ENCODE data around the gene CC2D1A.

Gene CC2D1A

DNA sequence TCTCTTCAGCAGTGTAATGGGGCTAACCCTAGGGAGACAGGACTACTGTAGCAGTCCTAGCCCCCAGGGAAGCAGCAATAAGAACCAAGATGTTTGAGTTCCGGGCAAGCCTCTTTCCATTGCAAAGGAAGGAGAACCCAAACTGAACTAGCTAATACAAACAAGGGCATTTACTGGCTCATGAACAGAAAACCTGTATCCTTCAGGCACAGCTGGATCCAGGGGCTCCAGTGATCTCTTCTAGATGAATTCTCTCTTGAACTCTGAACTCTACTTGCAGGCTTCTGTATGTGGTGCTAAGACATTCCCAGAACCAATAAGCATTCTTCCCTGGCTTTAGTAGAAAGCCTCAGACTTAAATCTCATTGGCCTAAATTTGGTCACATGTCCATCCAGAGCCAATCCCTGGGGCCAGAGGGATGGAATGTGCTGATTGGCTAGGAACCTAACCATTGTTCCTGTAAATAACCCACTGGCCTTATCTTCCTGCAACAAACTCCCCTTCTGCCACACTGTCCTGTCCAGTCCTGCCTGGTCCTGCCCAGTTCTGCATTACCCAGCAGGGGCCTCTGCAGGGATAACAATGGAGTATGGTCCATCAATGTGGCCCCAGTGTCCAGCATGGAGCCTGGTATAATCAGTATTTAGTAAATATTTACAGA is 36.2 kb downstream of the CC2D1A start:
- no peak for DNase-seq

DNA sequence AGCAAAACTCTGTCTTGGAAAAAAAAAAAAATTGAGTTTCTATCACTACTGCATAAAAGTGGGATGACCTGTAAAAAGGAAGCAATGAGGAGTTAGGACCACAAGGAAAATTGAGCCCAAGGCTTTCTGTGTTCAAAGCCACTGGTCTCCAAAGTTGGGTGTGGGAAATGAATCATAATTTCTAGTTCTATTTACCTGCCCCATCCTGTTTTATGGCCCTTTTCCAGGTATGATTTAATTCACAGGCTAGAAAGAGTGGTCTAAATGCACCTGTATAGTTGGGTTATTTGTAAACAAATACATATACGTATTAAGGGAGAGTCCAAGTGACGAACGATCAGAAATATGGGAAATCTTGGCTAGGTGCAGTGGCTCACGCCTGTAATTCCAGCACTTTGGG is 40.4 kb downstream of the CC2D1A start:
- no peak for DNase-seq

DNA sequence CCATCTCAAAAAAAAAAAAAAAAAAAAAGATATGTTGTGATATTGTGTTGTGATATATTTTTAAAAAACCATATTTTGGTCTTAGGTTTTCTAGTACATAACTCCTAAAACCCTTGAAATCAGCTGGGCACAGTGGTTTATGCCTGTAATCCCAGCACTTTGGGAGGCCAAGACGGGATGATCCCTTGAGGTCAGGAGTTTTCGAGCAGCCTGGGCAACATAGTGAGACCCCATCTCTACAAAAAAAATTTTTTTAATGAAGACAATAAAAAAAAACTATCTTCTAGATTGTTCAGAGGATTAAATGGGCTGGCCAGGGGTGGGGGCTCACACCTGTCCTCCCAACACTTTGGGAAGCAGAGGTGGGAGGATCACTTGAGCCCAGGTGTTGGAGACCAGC is 45.0 kb downstream of the CC2D1A start:
- DNase-seq, result no peak

GRCh38 chr19:13951799-13952153 is 45.8 kb downstream of the CC2D1A start:
- DNase-seq, result no peak

DNA sequence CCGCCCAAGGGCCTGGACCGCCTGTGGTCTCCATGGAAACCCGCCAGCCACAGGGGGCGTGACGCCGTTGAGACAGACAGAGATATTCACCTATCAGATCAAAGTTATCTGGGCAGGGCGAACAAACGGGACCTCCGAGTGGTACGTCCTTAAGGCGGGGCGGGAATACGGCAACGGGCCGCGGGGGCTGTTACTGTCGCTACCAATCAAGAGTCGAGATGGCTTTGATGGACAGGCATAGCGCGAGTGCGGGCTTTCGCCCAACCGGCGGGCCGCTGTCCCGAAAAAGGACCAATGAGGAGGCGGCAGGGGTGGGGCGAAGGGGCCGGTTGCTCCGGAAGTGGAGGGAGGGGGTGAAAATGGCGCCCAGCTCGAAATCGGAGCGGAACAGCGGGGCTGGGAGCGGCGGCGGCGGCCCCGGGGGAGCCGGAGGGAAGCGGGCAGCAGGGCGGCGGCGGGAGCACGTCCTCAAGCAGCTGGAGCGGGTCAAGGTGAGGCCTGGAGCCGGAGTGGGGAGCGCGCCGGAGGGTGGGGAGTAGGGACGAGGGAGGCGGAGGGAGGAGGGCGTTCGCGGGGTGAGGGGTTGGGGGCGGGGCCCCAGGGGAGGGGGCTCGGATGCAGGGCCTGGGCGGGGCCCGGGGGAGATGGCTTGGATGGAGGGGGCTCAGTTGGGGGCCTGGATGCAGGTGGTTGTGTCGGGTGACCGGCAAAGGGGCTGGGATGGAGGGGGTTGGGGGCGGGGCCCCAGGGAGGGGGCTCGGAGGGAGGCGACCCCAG is 46.3 kb downstream of the CC2D1A start, which contains the start of gene DCAF15:
DCAF15 (plus strand) TSS at position 356 of the 777 bp plus-strand sequence; CDS start at position 360, 4 bp downstream.
- peak; percentile 100 for DNase-seq

GRCh38 chr19:13952931-13953531 is 47.0 kb downstream of the CC2D1A start:
- DNase-seq, result peak; percentile 58

DNA sequence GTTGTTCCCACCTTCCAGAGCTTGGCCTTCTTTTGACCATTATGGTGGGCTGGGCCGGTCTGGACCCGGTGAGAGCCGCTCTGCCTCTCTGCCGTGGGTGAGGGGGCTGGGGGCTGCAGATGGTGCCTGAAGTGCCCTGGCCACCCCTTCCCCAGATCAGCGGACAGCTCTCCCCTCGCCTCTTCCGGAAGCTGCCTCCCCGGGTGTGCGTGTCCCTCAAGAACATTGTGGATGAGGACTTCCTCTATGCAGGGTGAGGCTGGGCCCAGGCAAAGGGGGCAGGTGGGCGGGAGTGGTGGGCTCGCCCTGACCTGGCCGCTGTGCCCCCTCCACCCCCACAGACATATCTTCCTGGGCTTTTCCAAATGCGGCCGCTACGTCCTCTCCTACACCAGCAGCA is 48.2 kb downstream of the CC2D1A start:
- no peak for DNase-seq

DNA sequence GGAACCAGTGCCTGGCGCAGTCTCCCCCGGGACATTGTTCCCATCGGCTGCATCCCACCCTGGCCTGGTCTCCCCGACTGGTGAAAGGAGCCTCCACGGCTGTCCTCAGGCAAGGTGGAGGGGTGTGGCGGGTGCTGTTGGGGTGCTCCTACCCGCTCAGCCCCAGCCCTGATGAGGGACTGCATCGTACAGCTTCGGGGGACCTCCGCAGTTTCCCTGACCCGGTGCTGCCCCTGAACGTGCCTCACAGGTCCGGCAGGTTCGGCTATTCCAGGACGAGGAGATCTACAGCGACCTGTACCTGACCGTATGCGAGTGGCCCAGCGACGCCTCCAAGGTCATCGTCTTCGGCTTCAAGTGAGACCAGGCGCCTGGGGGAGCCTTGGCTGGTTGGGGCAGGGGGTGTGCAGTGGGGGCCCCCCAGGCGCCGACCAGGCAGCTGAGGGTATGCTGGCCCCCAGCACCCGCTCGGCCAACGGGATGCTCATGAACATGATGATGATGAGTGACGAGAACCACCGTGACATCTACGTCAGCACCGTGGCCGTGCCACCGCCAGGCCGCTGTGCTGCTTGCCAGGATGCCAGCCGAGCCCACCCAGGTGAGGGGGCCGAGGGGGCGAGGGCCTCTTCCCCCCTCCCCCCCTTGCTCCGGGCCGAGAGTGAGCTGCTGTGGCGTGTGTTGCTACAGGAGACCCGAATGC is 49.8 kb downstream of the CC2D1A start:
- DNase-seq, result no peak

DNA sequence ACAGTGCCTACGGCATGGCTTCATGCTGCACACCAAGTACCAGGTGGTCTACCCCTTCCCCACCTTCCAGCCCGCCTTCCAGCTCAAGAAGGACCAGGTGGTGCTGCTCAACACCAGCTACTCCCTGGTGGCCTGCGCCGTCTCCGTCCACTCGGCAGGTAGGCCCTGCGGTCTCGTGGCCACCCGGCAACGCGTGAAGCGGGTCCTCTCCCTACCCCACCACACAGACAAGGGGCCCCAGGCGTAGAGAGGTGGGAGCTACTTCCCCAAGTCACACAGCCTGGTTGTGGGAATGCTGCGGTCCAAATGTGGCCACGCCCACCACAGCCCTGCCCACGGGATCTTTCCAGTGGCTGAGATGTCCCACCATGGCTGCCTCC is 50.4 kb downstream of the CC2D1A start:
- DNase-seq, result no peak

GRCh38 chr19:13957051-13957450 is 51.0 kb downstream of the CC2D1A start:
- no peak for DNase-seq

GRCh38 chr19:13958043-13958442 is 52.0 kb downstream of the CC2D1A start:
- DNase-seq, result no peak

DNA sequence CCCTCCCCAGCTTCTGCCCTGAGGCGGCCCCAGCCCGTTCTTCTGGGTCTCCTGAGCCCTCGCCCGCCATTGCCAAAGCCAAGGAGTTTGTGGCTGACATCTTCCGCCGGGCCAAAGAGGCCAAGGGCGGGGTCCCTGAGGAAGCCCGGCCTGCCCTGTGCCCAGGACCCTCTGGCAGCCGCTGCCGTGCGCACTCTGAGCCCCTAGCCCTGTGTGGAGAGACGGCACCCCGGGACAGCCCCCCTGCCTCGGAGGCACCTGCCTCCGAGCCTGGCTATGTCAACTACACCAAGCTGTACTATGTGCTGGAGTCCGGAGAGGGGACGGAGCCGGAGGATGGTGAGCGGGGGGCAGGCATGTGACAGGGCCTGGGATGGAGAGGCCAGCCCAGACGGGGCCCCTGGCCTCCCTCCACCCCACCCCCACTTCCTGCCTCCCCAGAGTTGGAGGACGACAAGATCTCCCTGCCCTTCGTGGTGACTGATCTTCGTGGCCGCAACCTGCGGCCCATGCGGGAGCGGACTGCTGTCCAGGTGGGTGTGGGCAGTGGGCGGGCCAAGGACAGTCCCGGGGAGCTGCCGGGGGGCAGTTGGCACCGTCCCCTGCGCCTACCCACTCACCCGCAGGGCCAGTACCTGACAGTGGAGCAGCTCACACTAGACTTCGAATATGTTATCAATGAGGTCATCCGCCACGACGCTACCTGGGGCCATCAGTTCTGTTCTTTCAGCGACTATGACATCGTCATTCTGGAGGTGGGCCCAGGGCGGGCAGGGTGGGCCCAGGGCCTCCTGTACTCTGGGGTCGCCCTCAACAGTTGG is 53.4 kb downstream of the CC2D1A start:
- no peak for DNase-seq

DNA sequence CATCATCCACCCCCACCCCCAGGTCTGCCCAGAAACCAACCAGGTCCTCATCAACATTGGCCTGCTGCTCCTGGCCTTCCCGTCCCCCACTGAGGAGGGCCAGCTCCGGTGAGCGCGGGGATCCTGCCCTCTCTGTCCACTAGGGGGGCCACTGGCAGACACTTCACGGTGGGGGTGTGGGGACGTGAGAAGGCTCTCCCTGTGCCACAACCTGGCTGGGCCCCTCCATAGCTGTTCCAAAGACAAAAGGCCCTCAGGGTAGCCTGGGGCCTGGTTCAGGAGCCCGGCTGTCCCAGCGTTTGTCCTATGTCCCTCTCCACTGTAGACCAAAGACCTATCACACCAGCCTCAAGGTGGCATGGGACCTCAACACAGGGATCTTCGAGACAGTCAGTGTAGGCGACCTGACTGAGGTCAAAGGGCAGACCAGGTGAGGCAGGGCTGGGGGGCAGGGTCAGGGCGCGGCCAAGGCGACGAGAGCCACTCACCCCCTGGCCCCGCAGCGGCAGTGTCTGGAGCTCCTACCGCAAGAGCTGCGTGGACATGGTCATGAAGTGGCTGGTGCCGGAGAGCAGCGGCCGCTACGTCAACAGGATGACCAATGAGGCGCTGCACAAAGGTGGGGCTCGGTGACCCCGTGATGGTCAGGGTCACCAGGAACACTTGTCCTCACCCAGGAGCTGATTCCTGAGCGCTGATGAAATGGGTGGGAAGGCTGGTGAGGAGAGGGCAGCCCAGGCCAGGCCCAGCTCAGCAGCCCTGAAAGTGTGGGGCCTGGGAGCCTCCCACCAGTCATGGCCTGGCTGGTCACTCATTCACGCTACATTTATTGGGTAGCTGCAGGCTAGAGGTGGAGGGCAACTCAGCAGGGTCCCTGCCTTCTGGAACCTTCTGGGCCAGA is 54.2 kb downstream of the CC2D1A start:
- DNase-seq, result no peak

DNA sequence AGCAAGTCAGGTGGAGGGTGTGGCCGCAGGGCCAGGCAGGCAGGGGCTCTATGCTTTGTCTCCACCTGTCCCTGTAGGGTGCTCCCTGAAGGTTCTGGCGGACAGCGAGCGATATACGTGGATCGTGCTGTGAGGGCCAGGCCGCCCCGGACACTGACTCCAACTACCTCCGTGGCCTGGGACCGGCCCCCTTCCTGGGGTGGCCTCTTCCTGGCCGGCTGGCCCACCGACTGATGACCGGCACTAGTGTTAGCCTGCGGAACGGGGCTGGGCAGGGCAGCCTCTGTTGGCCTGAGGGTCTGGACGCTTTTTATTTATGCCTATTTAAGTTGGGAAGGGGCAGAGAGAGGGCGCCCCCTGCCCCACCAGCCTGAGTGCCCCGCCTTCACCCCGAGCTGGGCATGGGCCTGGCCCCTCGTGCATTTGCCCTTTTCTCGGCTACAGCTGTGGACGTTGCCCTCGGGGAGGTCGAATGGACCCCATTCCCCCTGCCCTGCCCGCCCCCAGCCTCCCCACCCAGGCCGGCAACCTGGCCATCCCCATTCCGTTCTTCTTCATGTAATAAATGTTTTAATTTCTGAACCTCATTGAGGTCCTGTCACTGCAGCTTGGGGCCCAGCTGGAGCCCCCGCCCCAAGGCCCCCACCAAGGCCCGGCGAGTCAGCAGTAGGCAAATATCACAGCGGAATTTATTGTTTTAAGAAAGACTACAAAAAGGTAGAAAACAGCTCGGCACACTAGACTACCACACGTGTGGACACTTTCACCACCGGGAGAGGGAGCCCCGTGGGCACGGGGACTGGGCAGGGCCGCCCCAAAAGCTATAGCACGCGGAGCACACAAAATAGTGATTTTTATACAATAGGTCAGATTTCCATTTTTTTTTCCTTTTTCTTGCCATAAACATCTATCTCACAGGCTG is 55.1 kb downstream of the CC2D1A start:
- DNase-seq, result no peak

DNA sequence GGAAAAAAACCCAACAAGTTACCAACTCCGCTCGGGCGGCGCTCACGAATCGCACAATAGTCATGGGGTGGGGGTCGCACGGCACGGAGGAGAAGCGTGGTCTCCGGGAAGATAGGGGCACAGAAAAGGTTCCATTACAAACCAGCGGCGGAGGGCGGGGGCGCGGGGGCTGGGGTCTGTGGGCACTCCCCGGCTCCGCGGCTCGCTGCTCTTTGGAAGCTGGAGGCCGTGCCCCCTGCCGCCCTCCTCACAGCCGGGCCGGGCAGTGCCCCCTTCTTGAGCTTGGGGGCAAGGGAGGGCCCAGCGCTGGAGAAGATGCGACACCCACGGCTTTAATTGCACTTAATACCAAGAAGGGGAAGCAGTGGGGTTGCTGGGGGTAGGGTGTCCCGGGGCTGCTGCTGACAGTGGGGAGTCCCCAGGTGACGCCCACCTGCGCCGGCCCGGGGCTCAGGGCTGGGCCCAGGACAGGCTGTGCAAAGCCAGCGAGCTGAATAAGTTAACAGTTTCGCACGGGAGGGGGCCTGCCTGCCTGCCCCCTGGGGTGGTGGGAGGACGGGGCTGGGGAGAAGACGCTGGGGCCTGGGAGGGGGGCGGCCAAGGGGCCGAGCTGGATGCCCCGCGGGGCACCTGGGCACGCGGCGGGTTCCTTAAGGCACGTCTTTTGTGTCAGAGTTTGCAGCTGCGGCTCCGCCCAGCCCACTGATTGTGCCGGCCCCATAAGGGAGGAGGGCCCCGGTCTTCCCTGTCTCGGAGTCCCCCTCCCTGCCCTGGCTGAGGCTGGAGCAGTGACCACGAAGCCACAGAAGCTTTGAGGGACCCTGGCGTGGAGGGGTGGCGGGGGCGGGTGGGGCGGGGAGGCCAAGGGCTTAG is 56.1 kb downstream of the CC2D1A start:
- DNase-seq, result peak; percentile 69

GRCh38 chr19:13962699-13963602 is 57.0 kb downstream of the CC2D1A start:
- DNase-seq, result peak; percentile 81

DNA sequence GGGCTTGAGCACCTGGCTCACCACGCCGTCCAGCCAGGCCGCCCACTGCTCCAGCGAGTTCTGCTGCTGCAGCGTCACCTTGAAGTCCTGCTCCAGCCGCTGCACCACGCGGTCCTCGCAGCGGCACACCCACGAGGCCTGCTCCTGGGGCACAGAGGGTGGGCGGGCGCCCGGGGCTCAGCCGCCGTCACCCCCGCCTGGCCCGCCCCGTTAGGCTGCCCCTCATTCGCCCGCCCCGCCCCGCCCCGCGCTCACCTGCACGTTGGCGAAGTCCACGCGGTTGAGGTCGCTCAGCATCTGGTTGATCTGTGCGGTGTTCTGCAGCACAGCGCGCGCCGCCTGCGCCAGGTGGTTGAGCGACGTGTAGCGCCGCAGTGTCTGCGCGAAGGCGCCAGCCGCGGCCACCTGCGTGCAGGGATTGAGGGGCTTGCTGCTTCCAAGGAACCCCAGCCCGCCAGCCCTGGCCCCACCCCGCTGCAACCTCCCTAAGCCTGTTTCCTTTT is 57.7 kb downstream of the CC2D1A start:
- no peak for DNase-seq

GRCh38 chr19:13964776-13965175 is 58.8 kb downstream of the CC2D1A start:
- no peak for DNase-seq

Measured in right hindlimb (tissue), 1 donor.